KOPT-K1 (cell line): ENCODE results near the gene ALG3.
"Not testable (repeated sequence)": the region's sequence is repeated elsewhere in the genome, so short reads cannot be mapped to it uniquely, and the experiment has no call there.

Experiments
- H3K27ac ChIP-seq: fragments of 200-600 bp; sonication (generic); 2 replicates; pipeline ENCODE4 v1.5.1; 2016; ENCODE audit warnings: antibody characterized with exemption, mild to moderate bottlenecking, low read depth, low read length; ENCODE audit not compliant: poor library complexity, severe bottlenecking
- H3K36me3 ChIP-seq: fragments of 200-600 bp; sonication (generic); 2 replicates; pipeline ENCODE4 v1.5.1; 2017; ENCODE audit warnings: antibody characterized with exemption, mild to moderate bottlenecking, low read length, moderate library complexity; ENCODE audit not compliant: insufficient read depth
- H3K9me3 ChIP-seq: fragments of 200-600 bp; sonication (generic); 2 replicates; pipeline ENCODE4 v1.5.1; 2017; ENCODE audit warnings: antibody characterized with exemption, low read length, mild to moderate bottlenecking; ENCODE audit not compliant: insufficient read depth, poor library complexity, severe bottlenecking

Gene ALG3

GRCh38 chr3:184267249-184267648 lies 18.5 kb upstream of the ALG3 start:
- not testable (repeated sequence) for H3K36me3 ChIP-seq, H3K9me3 ChIP-seq, H3K27ac ChIP-seq

- Histone ChIP-seq H3K9me3 (peaks cover 8% of the 10 kb centered on the region), H3K27ac (no peak overlapping the region), H3K36me3 (no peaks in the 10 kb centered on the region)
These were observed 14.0 kb upstream of the ALG3 start for GRCh38 chr3:184262764-184263179.

GRCh38 chr3:184261854-184262763 lies 13.3 kb upstream of the ALG3 start:
- H3K36me3 ChIP-seq = no peaks in the 10 kb centered on the region
- H3K27ac ChIP-seq = no peak overlapping the region
- peaks cover 1% of the 10 kb centered on the region for H3K9me3 ChIP-seq

- H3K9me3 ChIP-seq = no peaks in the 10 kb centered on the region
- no peak within 1 kb of the TSS for H3K27ac ChIP-seq
- H3K36me3 ChIP-seq = no peaks in the 10 kb centered on the region
These were observed 12.6 kb upstream of the ALG3 start, which contains the start of gene CAMK2N2 for GRCh38 chr3:184261270-184261853. CAMK2N2 (minus strand) TSS chr3:184261553; CDS start chr3:184261285, 268 bp downstream.

GRCh38 chr3:184260724-184261269 lies 12.0 kb upstream of the ALG3 start:
- Histone ChIP-seq H3K27ac (no peak overlapping the region), H3K36me3 (no peaks in the 10 kb centered on the region)

GRCh38 chr3:184259878-184260723 lies 11.3 kb upstream of the ALG3 start:
- no peaks in the 10 kb centered on the region for H3K9me3 ChIP-seq
- H3K27ac ChIP-seq = no peak overlapping the region
- no peaks in the 10 kb centered on the region for H3K36me3 ChIP-seq

More at GRCh38 chr3:184260724-184261269, 12.0 kb upstream of the ALG3 start:
- no peaks in the 10 kb centered on the region for H3K9me3 ChIP-seq

- Histone ChIP-seq H3K27ac (no peak overlapping the region), H3K9me3 (no peaks in the 10 kb centered on the region), H3K36me3 (no peaks in the 10 kb centered on the region)
These were observed 10.7 kb upstream of the ALG3 start for GRCh38 chr3:184259396-184259877.

- no peaks in the 10 kb centered on the region for H3K9me3 ChIP-seq
- no peak overlapping the region for H3K27ac ChIP-seq
- H3K36me3 ChIP-seq = no peaks in the 10 kb centered on the region
These were observed 10.2 kb upstream of the ALG3 start for GRCh38 chr3:184258926-184259325.

- Histone ChIP-seq H3K9me3 (no peaks in the 10 kb centered on the region), H3K27ac (no peak overlapping the region), H3K36me3 (no peaks in the 10 kb centered on the region)
These were observed 8.5 kb upstream of the ALG3 start for GRCh38 chr3:184257083-184257915.

GRCh38 chr3:184255291-184256039 lies 6.7 kb upstream of the ALG3 start:
- H3K27ac ChIP-seq = no peak overlapping the region
- no peaks in the 10 kb centered on the region for H3K36me3 ChIP-seq
- H3K9me3 ChIP-seq = no peaks in the 10 kb centered on the region

- H3K9me3 ChIP-seq = no peaks in the 10 kb centered on the region
- peaks cover 10% of the 10 kb centered on the region for H3K36me3 ChIP-seq
- peak overlapping the region; percentile 79 for H3K27ac ChIP-seq
These were observed 1.5 kb upstream of the ALG3 start for GRCh38 chr3:184250167-184250828.

- peaks cover 17% of the 10 kb centered on the region for H3K36me3 ChIP-seq
- H3K9me3 ChIP-seq = no peaks in the 10 kb centered on the region
- H3K27ac ChIP-seq = peak within 1 kb of the TSS; percentile 79
These were observed 827 bp upstream of the ALG3 start, which contains the start of gene EEF1AKMT4 for GRCh38 chr3:184249412-184250166. EEF1AKMT4 (plus strand) TSS chr3:184249672; CDS start chr3:184249695, 23 bp downstream.
